ENCODE results near the gene AMER2.

DNA sequence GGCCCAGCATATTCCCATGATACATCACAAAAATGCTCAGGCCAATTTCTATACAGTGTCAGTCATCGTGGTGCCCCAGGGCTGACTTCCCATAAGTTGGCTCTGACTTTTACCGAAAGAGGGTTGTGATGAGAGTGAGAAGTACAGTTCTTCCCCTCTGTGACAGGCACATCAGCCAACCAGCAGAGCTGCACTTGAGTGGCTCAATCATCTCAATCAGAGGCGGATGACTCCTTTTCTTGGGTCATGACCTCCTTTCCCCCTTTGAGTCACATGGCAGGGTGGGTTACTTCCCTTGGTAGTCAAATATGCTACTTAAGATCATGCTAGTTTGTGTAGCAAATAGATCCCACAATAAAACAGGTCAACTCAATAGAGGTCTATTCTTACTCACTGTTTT, 6.9 kb upstream of the AMER2 start:
- TF ChIP-seq EZH2 (IDR thresholded peaks at IDR 0.05; ENCODE audit: insufficient read depth, poor library complexity, severe bottlenecking): no peak
- no peak for TF ChIP-seq EZH2phosphoT487 (IDR thresholded peaks at IDR 0.05; ENCODE audit: insufficient read depth, low read depth)
